A673 (cell line): ENCODE results near the gene C13orf42.
"Not testable (repeated sequence)": the region's sequence is repeated elsewhere in the genome, so short reads cannot be mapped to it uniquely, and the experiment has no call there.

Experiments
- EZH2 ChIP-seq: fragments of 200-600 bp; sonication (generic); IDR thresholded peaks from 2 replicates; pipeline ENCODE4 v1.6.1; 2017; ENCODE audit warnings: borderline replicate concordance, low read depth, mild to moderate bottlenecking, mixed read lengths, antibody characterized with exemption, low read length; ENCODE audit not compliant: poor library complexity, severe bottlenecking
- TF ChIP-seq, protein P1 (sequence below): fragments of 300-800, 200-600 bp; sonication (generic); conservative IDR thresholded peaks from 2 replicates; pipeline ENCODE4 v1.5.1; 2017; ENCODE audit warnings: low read depth, mild to moderate bottlenecking, antibody characterized with exemption, low read length, moderate library complexity, mixed read lengths

DNA sequence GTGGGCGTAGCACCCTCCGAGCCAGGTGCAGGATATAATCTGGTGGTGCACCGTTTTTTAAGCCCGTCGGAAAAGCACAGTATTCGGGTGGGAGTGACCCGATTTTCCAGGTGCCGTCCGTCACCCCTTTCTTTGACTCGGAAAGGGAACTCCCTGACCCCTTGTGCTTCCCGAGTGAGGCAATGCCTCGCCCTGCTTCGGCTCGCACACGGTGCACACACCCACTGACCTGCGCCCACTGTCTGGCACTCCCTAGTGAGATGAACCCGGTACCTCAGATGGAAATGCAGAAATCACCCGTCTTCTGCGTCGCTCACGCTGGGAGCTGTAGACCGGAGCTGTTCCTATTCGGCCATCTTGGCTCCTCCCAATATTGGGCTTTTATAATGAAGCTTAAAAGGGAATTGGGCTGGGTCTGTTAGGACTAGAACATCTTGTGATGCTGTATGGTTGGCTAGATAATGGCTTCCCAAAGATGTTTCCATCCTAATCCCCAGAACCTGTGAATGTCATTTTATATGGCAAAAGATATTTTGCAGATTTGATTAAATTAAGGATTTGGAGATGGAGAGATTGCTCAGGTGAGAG is 30.5 kb downstream of the C13orf42 start:
- not testable (repeated sequence) for TF ChIP-seq EZH2
- TF ChIP-seq, protein P1, sequence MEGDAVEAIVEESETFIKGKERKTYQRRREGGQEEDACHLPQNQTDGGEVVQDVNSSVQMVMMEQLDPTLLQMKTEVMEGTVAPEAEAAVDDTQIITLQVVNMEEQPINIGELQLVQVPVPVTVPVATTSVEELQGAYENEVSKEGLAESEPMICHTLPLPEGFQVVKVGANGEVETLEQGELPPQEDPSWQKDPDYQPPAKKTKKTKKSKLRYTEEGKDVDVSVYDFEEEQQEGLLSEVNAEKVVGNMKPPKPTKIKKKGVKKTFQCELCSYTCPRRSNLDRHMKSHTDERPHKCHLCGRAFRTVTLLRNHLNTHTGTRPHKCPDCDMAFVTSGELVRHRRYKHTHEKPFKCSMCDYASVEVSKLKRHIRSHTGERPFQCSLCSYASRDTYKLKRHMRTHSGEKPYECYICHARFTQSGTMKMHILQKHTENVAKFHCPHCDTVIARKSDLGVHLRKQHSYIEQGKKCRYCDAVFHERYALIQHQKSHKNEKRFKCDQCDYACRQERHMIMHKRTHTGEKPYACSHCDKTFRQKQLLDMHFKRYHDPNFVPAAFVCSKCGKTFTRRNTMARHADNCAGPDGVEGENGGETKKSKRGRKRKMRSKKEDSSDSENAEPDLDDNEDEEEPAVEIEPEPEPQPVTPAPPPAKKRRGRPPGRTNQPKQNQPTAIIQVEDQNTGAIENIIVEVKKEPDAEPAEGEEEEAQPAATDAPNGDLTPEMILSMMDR = not testable (repeated sequence)
